GM19324 (cell line): ENCODE measurements around the gene CYP27B1.
"Not testable (repeated sequence)": the region's sequence is repeated elsewhere in the genome, so short reads cannot be mapped to it uniquely, and the experiment has no call there.

Experiments
- ATAC-seq: cut with Tn5 transposase; IDR thresholded peaks from one replicate; pipeline ENCODE4 v1.9.1; 2021; ENCODE audit warnings: mild to moderate bottlenecking, moderate library complexity; ENCODE audit not compliant: unreplicated experiment, low FRiP score

CYP27B1 gene

GRCh38 chr12:57783861-57784260 lies 17.0 kb upstream of the CYP27B1 start:
- no peak for ATAC-seq

- ATAC-seq, result no peak
Observed at GRCh38 chr12:57783466-57783801, 16.6 kb upstream of the CYP27B1 start.

- ATAC-seq, result peak; percentile 92
Observed at GRCh38 chr12:57782608-57783465, 16.0 kb upstream of the CYP27B1 start, which contains the start of gene TSFM. TSS of gene TSFM (plus strand) at chr12:57782787. CDS start at chr12:57782802, 15 bp downstream.

- ATAC-seq, result no peak
Observed at GRCh38 chr12:57782243-57782607, 15.3 kb upstream of the CYP27B1 start.

- no peak for ATAC-seq
Observed at GRCh38 chr12:57781801-57782200, 14.9 kb upstream of the CYP27B1 start.

- ATAC-seq, result no peak
Observed at GRCh38 chr12:57781244-57781643, 14.4 kb upstream of the CYP27B1 start.

- ATAC-seq, result no peak
Observed at GRCh38 chr12:57780284-57780897, 13.5 kb upstream of the CYP27B1 start.

DNA sequence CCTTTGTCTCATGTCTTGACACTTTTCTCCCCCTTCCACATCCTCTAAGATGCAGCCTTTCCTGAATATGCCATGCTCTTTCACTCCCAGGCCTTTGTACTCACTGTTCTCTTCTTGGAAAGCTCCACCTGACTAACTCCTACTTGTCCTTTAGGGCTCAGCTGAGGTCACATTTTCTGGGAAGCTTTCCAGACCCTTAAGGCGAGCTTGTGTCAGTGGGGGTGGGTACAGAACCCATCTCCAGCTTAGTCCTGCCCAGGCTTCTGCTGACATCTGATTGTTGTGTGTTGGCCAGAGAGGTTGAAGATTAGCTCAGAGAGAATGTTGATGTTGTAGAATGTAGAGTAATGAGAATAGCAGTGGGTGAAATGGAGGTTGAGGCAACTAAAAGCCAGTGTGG lies 12.9 kb upstream of the CYP27B1 start:
- no peak for ATAC-seq

GRCh38 chr12:57777911-57778310 lies 11.0 kb upstream of the CYP27B1 start:
- ATAC-seq, result no peak

- ATAC-seq, result no peak
Observed at GRCh38 chr12:57777367-57777766, 10.5 kb upstream of the CYP27B1 start.

- ATAC-seq, result no peak
Observed at GRCh38 chr12:57776247-57776587, 9.3 kb upstream of the CYP27B1 start.

GRCh38 chr12:57775563-57776246 lies 8.8 kb upstream of the CYP27B1 start:
- no peak for ATAC-seq

- ATAC-seq, result no peak
Observed at GRCh38 chr12:57775044-57775443, 8.2 kb upstream of the CYP27B1 start.

DNA sequence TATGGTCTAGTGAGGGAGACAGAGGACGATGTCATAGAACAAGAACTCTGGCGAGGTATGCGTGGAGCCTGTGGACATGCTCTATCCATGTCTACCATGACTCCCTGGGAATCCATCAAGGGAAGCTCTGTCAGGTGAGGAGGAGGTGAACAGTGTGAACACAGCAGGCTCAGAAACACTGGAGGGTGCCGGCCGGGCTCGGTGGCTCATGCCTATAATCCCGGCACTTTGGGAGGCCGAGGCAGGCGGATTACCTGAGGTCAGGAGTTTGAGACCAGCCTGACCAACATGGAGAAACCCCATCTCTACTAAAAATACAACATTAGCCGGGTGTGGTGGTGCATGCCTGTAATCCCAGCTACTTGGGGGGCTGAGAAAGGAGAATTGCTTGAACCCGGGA lies 7.8 kb upstream of the CYP27B1 start:
- ATAC-seq, result not testable (repeated sequence)

DNA sequence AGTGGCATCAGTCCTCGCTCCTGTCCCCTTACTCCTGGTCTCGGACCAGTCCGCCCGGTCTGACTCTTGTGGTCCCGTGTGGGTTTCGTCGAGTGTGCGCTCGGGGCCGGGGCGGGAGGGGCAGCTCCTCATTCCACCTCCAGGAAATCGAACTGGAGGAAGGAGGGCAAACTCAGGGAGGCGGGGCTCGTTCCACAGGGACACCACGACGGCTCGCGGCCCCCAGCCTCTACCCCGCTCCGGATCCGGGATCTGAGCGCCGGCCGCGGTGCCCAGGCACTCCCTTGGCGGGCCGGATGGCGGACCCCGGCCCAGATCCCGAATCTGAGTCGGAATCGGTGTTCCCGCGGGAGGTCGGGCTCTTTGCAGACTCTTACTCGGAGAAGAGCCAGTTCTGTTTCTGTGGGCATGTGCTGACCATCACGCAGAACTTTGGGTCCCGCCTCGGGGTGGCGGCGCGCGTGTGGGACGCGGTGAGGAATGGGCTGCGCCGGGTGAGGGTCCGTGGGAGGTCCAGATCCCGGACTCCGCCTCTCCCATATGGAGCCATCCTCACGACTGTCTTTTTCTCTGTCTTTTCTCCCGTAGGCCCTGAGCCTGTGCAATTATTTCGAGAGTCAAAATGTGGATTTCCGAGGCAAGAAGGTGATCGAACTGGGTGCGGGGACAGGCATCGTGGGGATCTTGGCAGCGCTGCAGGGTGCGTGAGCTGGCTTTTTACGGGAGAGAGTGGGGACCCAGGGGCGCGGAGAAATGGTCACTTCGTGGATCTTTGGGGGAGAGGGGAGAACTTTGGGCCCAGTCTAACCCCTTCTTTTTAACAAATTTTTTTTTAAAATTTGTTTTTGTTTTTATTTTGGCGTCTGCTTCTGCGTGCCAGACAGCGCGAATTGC lies 5.8 kb upstream of the CYP27B1 start, which contains the start of gene EEF1AKMT3:
TSS of gene EEF1AKMT3 (plus strand) at position 186 of the 894 bp plus-strand sequence. CDS start at position 297, 111 bp downstream.
- no peak for ATAC-seq

DNA sequence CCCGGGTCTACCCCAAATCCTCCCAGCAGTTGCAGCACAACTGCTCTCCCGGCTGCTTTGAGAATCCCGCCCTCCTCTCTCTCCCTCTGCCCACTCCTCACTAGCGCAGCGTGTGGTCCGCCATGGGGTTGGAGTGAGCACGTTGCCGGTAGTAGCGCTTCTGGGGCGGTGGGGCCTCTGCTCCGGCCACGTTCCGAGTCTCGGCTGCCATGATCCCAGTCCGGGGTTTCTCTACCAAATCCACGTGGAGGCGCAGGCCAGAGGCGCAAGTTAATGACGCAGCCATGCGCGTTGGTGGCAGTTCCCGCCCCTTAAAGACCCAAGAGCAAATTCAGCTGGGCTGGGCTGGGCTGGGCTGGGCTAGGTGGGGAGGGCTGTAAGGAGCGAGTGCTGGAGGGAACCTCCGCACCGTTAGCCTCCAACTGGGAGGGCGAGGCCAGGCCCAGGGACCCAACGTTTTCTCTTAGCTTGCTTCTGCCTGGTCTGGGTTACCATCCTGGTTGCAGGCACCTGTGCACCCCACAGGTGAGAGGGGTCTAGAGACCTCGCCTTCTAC lies 5.1 kb upstream of the CYP27B1 start, which contains the start of gene METTL1:
TSS of gene METTL1 (minus strand) at position 233 of the 556 bp plus-strand sequence. CDS start at position 211, 22 bp downstream.
- ATAC-seq, result peak; percentile 82

DNA sequence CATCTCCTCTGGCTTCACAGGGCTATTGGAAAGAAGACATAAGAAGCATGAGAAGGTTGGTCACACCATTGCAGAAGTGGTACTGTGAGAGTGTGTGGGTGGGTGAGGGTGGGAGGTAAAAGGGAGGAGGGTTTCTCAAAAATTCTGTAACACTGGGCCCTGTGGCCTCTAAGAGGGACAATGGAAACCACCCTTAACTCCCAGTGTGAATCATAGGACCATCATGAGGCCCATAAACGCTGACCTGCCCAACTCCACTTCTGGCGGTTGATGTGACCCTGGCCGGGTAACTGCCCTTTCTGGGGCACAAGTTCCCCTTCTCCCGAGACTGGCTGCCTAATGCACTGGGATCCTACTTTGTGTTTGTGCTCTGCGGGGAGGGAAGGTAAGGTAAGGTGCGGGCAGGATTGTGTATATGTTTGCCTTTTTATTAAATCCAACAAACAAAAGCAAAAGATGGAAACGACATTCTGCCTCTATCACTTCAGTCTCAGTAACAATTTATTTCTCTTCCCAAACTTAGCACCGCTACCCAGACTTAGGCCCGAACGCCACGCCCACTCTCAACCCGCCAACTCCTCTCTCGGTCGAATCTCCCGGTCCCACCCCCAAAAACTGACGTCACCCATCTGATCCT lies 4.5 kb upstream of the CYP27B1 start:
- peak; percentile 72 for ATAC-seq

DNA sequence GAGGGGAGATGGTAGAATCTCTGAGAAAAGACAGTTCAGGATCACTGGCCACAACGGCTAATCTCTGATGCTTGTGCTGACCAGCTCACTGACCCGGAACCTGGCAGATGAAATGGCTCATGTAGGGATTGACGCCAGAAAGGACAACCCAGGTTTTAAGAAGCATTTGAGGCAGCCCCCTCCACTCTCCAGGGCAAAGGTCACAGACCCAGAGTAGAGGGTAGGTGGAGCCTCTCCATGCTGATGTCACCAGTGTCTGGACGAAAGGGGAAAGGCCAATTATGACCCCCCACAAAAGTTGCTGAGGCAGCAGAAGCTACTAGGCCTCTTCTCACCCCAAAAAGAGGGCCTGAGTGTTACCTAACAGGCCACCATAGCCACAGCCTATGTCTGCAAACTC lies 3.9 kb upstream of the CYP27B1 start:
- no peak for ATAC-seq

DNA sequence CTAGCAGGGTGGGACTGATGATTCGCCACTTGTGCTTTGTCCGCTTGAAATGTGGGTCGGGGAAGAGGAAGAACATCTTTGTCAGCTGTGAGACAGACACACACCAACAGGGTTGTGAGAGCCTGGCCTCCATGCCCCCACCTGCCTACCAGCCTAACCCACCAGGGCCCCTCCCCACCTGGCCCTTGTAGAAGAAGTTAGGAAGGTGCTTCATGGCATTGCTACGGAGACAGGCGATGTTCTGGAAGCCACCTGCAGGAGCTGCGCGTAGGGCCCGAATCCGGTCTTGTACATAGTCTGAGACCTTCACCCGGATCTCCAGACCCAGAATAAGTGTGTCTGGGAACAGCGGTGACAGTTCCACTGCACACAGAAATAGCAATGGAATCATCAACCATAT lies 2.7 kb upstream of the CYP27B1 start:
- ATAC-seq, result no peak

- ATAC-seq, result no peak
Observed at GRCh38 chr12:57767876-57768275, 998 bp upstream of the CYP27B1 start.
